B cell (primary cell): Measurements from ENCODE around the gene MEIS2. TPM values are rescaled to one million over a fixed set of nuclear protein-coding genes. Genes with fewer than 3 reads are reported as not detected.

Experiments used
- ATAC-seq: fragments of 200-7000 bp; cut with Tn5 transposase; one replicate; pipeline ENCODE4 v1.10.0; 2021; ENCODE audit warnings: low read depth, mild to moderate bottlenecking, moderate number of reproducible peaks, moderate library complexity
- CTCF ChIA-PET: fragments of 350-600 bp; sonication (Branson Sonifier 250); formaldehyde crosslinking; loops from one replicate; lab custom pipeline; 2021; ENCODE audit warnings: antibody characterized with exemption, inconsistent platforms; lab: Charles Lee
- POLR2A ChIA-PET: fragments of 350-600 bp; sonication (Branson Sonifier 250); formaldehyde crosslinking; loops from one replicate; lab custom pipeline; 2021; ENCODE audit warnings: antibody characterized with exemption; lab: Charles Lee
- DNase-seq: peaks from one replicate; pipeline ENCODE4 v3.0.0; 2013
- H2AFZ ChIP-seq: 2 replicates; pipeline ENCODE4 v1.6.1; 2012; ENCODE audit warnings: mild to moderate bottlenecking, low read depth, low read length; ENCODE audit not compliant: insufficient read depth, poor library complexity, severe bottlenecking
- H3K27ac ChIP-seq, 2 donors: 1 replicate in 1 of 2; 2 replicates in 1 of 2; pipeline ENCODE4 v1.5.1; 2012 to 2013; ENCODE audit warnings: low read length in 2 of 2, mild to moderate bottlenecking in 2 of 2, moderate library complexity in 1 of 2
- H3K27me3 ChIP-seq, 4 experiments: fragments of 200-600 bp in 1 of 4; sonication (generic) in 1 of 4; replicated peaks in 1 of 4; 1 replicate in 2 of 4; 2 replicates in 2 of 4; pipeline versions ENCODE4 v1.6.1 to v1.7.0; 2013 to 2016; ENCODE audit warnings: low read length in 3 of 4, mild to moderate bottlenecking in 2 of 4, mixed read lengths in 1 of 4, moderate library complexity in 1 of 4; ENCODE audit not compliant: insufficient read depth in 4 of 4, control insufficient read depth in 3 of 4; ENCODE audit errors: control extremely low read depth in 1 of 4
- H3K36me3 ChIP-seq, 2 experiments: replicated peaks in 1 of 2; 1 replicate in 1 of 2; 2 replicates in 1 of 2; pipeline versions ENCODE4 v1.6.1 to v1.7.1; 2013; ENCODE audit warnings: low read length in 1 of 2; ENCODE audit not compliant: insufficient read depth in 2 of 2, control insufficient read depth in 1 of 2; ENCODE audit errors: control extremely low read depth in 1 of 2, extremely low read depth in 1 of 2
- H3K4me1 ChIP-seq, 2 donors: fragments of 200-600 bp in 1 of 2; sonication (generic) in 1 of 2; 1 replicate in 1 of 2; 2 replicates in 1 of 2; pipeline versions ENCODE4 v1.5.1 to v1.6.1; 2013 to 2017; ENCODE audit warnings: low read length in 2 of 2; ENCODE audit not compliant: control insufficient read depth in 2 of 2, insufficient read depth in 2 of 2
- H3K4me2 ChIP-seq: replicated peaks from 2 replicates; pipeline ENCODE3; 2012; ENCODE audit warnings: mild to moderate bottlenecking, low read depth, low read length; ENCODE audit not compliant: poor library complexity, severe bottlenecking
- H3K4me3 ChIP-seq, 5 experiments: fragments of 200-600 bp in 1 of 5; sonication (generic) in 1 of 5; 1 replicate in 3 of 5; 2 replicates in 2 of 5; pipeline versions ENCODE4 v1.5.1 to v1.7.0; 2011 to 2016; ENCODE audit warnings: low read length in 4 of 5, mild to moderate bottlenecking in 4 of 5, low read depth in 2 of 5, control low read depth in 1 of 5, moderate library complexity in 1 of 5; ENCODE audit not compliant: insufficient read depth in 1 of 5; ENCODE audit errors: control extremely low read depth in 1 of 5, extremely low read depth in 1 of 5
- H3K79me2 ChIP-seq: fragments of 200-600 bp; sonication (generic); one replicate; pipeline ENCODE4 v1.6.0; 2016; ENCODE audit warnings: low read length; ENCODE audit not compliant: control insufficient read depth, insufficient read depth
- H3K9ac ChIP-seq: fragments of 200-600 bp; sonication (generic); 2 replicates; pipeline ENCODE4 v1.6.1; 2017; ENCODE audit warnings: mild to moderate bottlenecking, low read length, moderate library complexity
- H3K9me3 ChIP-seq, 3 donors: one replicate each; pipeline versions ENCODE4 v1.6.1 to v1.7.1; 2013; ENCODE audit warnings: low read length in 2 of 3; ENCODE audit not compliant: control insufficient read depth in 2 of 3, insufficient read depth in 1 of 3; ENCODE audit errors: control extremely low read depth in 1 of 3
- H4K20me1 ChIP-seq: 2 replicates; pipeline ENCODE4 v1.6.0; 2012; ENCODE audit warnings: mild to moderate bottlenecking, low read length; ENCODE audit not compliant: insufficient read depth, control insufficient read depth, poor library complexity, severe bottlenecking
- H3K27ac Mint-ChIP-seq: one replicate; pipeline ENCODE4 v1.8.0; 2021; ENCODE audit warnings: mixed read lengths
- H3K27me3 Mint-ChIP-seq: one replicate; pipeline ENCODE4 v1.8.0; 2021; ENCODE audit warnings: mixed read lengths
- H3K4me1 Mint-ChIP-seq: one replicate; pipeline ENCODE4 v1.8.0; 2021; ENCODE audit warnings: mixed read lengths
- H3K4me3 Mint-ChIP-seq: one replicate; pipeline ENCODE4 v1.8.0; 2021; ENCODE audit warnings: mixed read lengths
- H3K9me3 Mint-ChIP-seq: one replicate; pipeline ENCODE4 v1.8.0; 2022; ENCODE audit warnings: mixed read lengths; ENCODE audit not compliant: insufficient read depth
- CTCF ChIP-seq: fragments of 200-600 bp; IDR thresholded peaks from one replicate; pipeline ENCODE4 v1.8.0; 2022; ENCODE audit warnings: antibody characterized with exemption, mild to moderate bottlenecking
- EZH2 ChIP-seq: IDR thresholded peaks from 2 replicates; pipeline ENCODE4 v1.6.1; 2012; ENCODE audit warnings: borderline replicate concordance, low read depth, mild to moderate bottlenecking, moderate library complexity, low read length; ENCODE audit not compliant: insufficient read depth, poor library complexity, severe bottlenecking
- WGBS: methylation state at CpG from one replicate; pipeline ENCODE4 v1.1.5; 2013; ENCODE audit warnings: missing lambda C conversion rate; ENCODE audit not compliant: insufficient coverage; 5-methylcytosine and 5-hydroxymethylcytosine counted together
- intact Hi-C: fragments of 100-400 bp; cut with micrococcal nuclease; formaldehyde crosslinking; loops from one replicate; pipeline ENCODE4 v1.10.0; 2022
- polyA plus RNA-seq: library from polyadenylated mRNA; depleted of rRNA; stranded (reverse); fragments of >200 nt; gene quantifications from 2 replicates; pipeline ENCODE4 v1.2.3, GENCODE V29; 2012
- total RNA-seq, 2 donors: library from RNA; stranded (reverse); fragments of 120-200 nt in 1 of 2; gene quantifications; 1 replicate in 1 of 2; 2 replicates in 1 of 2; pipeline versions ENCODE4 v1.2.3 to v1.2.4, GENCODE V29; 2013 to 2022

Gene MEIS2
- total and polyA plus RNA-seq, 2 donors (not counting 1 experiment from before 2014, with no cell fraction given) = 0.22 TPM; not detected in 1

- POLR2A ChIA-PET = no interaction called here
- Mint-ChIP-seq H3K4me1 (no peaks in the 10 kb centered on the region), H3K9me3 (peaks cover 3% of the 10 kb centered on the region), H3K27me3 (peaks cover 37% of the 10 kb centered on the region), H3K27ac (no peak overlapping the region), H3K4me3 (no peak overlapping the region)
- H3K36me3 ChIP-seq = no peaks in the 10 kb centered on the region
- no peaks in the 10 kb centered on the region for H3K79me2 ChIP-seq
- intact Hi-C loops = no loop called here
- no peak for DNase-seq
- H2AFZ ChIP-seq = no peak overlapping the region
- H3K27me3 ChIP-seq = peaks cover 0 to 19% (median 16%) of the 10 kb centered on the region in 4 experiments
- peaks cover 0 to 4% (median 2%) of the 10 kb centered on the region in 3 donors for H3K9me3 ChIP-seq
- H3K4me1 ChIP-seq = no peaks in the 10 kb centered on the region
- H3K4me3 ChIP-seq = no peak overlapping the region
- H3K27ac ChIP-seq = no peak overlapping the region
- no peak for TF ChIP-seq CTCF
- H4K20me1 ChIP-seq = no peaks in the 10 kb centered on the region
- CTCF ChIA-PET = no interaction called here
- no peak for ATAC-seq
- no peak overlapping the region for H3K9ac ChIP-seq
- no peak overlapping the region for H3K4me2 ChIP-seq
- no CpG with 5 or more reads among the region's 1 CpG for WGBS
Observed at GRCh38 chr15:37117030-37117429, 16.7 kb upstream of the MEIS2 start.

DNA sequence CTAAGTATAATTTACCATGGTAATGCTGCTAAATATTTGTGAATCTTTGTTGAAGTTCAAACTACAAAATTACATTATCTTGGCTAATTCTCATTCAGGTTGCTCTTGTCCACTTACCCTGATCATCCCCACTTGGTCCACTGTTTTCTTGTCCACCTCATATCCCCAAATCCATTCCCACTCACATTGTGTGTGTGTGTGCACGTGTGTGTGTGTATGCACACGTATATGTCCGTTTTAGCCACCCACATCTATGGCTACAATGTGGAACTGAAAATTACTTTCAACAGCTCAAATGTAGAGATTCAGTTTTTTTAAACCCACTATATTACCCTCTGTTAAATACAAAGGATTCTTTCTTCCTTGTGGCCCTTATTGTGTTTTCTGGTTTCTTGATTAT lies 15.2 kb upstream of the MEIS2 start:
- Mint-ChIP-seq H3K27ac (no peak overlapping the region), H3K4me1 (peaks cover 10% of the 10 kb centered on the region), H3K9me3 (peaks cover 3% of the 10 kb centered on the region), H3K4me3 (no peak overlapping the region), H3K27me3 (peaks cover 48% of the 10 kb centered on the region)
- H3K4me2 ChIP-seq = no peak overlapping the region
- no peak overlapping the region for H2AFZ ChIP-seq
- peaks cover 0 to 33% (median 28%) of the 10 kb centered on the region in 4 experiments for H3K27me3 ChIP-seq
- H3K9me3 ChIP-seq = peaks cover 0 to 8% (median 2%) of the 10 kb centered on the region in 3 donors
- no CpG with 5 or more reads among the region's 3 CpGs for WGBS
- POLR2A ChIA-PET = no interaction called here
- CTCF ChIA-PET = no interaction called here
- no peak overlapping the region for H3K27ac ChIP-seq
- no peak overlapping the region for H3K9ac ChIP-seq
- DNase-seq = no peak
- H4K20me1 ChIP-seq = no peaks in the 10 kb centered on the region
- no peak for ATAC-seq
- no peak overlapping the region for H3K4me3 ChIP-seq
- TF ChIP-seq CTCF (no peak), EZH2 (no peak)
- peaks cover 6 to 9% of the 10 kb centered on the region in 2 donors for H3K4me1 ChIP-seq
- no peaks in the 10 kb centered on the region for H3K79me2 ChIP-seq
- intact Hi-C loops = no loop called here
- H3K36me3 ChIP-seq = no peaks in the 10 kb centered on the region
